HG03457 (cell line): ENCODE data around the gene TEP1.
"Not testable (repeated sequence)": the region's sequence is repeated elsewhere in the genome, so short reads cannot be mapped to it uniquely, and the experiment has no call there.

Experiments
- ATAC-seq: cut with Tn5 transposase; IDR thresholded peaks from one replicate; pipeline ENCODE4 v1.9.1; 2021; ENCODE audit warnings: moderate number of reproducible peaks; ENCODE audit not compliant: unreplicated experiment

The TEP1 gene

DNA sequence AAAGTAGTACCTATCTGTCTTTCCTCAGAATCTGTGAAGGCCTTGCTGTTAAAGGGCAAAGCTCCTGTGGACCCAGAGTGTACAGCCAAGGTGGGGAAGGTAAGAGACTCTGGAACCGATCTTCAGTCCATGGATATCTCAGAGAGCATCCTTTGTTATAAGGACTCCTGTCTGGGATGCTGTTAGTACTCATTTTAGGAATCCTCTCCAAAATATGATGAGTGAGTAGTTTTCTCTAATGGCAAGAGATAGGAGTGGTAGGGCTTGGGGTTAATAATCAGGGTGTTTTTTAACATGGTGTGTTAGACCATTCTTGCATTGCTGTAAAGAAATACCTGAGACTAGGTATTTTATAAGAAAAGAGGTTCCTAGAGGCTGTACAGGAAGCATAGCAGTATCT is 67.9 kb downstream of the TEP1 start:
- no peak for ATAC-seq

DNA sequence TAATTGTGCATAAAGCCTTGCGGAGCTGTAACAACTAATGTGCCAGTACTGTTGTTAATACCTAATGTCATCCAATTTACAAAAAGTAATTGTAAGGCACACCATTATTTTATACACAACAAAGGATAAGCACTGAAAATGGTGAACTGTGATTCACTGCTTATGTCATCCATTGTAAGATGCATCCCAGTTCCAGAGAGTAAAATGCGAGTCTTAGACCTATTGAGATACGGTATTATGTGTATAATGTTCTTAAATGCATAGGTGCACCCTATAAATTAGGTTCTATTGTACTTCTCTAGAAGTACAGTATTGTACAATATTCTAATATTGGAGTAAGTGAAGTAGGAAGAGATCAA is 69.5 kb downstream of the TEP1 start:
- ATAC-seq = no peak

DNA sequence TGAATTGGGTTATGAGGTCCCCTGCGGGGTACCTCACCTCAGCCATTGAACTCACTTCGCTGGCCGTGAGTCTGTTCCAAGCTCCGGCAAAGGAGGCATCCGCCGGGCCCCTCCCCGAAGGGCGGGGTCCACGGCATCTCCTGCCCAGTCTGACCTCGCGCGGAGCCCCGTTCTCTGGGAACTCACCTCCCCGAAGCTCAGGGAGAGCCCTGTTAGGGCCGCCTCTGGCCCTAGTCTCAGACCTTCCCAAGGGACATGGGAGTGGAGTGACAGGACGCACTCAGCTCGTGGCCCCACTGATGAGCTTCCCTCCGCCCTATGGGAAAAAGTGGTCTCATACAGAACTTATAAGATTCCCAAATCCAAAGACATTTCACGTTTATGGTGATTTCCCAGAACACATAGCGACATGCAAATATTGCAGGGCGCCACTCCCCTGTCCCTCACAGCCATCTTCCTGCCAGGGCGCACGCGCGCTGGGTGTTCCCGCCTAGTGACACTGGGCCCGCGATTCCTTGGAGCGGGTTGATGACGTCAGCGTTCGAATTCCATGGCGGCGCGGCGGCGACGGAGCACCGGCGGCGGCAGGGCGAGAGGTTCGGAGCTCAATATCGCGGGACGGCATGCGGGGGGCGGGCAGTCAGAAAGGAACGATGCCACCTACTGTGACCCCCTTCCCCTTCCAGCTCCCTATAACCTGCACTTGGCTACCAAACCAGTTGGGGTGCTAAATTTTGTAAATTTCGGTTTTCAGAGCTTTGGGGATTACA is 70.0 kb downstream of the TEP1 start, which contains the start of gene PARP2:
PARP2 (plus strand) TSS at position 544 of the 770 bp plus-strand sequence; CDS start at position 551, 7 bp downstream.
- peak; percentile 90 for ATAC-seq

GRCh38 chr14:20341646-20342045 is 71.7 kb downstream of the TEP1 start:
- ATAC-seq = no peak

DNA sequence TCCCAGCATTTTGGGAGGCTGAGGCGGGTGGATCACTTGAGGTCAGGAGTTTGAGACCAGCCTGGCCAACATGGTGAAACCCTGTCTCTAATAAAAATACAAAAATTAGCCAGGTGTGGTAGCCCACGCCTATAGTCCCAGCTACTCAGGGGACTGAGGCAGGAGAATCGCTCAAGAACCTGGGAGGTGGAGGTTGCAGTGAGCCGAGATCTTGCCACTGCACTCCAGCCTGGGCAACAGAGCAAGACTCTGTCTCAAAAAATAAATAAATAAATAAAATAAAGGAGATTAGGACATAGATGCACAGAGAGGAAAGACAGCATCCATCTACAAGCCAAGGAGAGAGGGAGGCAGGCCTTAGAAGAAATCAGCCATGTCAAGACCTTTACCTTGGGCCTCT is 72.3 kb downstream of the TEP1 start:
- not testable (repeated sequence) for ATAC-seq

DNA sequence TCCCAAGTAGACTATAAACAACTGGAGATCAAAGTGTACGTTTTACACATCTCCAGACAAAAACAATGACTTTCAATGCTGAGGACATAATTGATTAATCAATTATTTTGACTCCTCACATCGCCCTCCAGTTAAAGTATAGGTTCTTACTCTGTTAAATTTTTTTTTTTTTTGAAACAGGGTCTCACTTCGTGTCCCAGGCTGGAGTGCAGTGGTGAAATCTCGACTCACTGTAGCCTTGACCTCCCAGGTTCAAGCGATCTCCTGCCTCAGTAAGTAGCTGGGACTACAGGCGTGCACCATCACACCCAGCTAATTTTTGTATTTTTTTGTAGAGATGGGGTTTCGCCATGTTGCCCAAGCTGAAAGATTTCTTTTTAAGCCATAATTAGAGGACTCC is 79.3 kb downstream of the TEP1 start:
- ATAC-seq = no peak

DNA sequence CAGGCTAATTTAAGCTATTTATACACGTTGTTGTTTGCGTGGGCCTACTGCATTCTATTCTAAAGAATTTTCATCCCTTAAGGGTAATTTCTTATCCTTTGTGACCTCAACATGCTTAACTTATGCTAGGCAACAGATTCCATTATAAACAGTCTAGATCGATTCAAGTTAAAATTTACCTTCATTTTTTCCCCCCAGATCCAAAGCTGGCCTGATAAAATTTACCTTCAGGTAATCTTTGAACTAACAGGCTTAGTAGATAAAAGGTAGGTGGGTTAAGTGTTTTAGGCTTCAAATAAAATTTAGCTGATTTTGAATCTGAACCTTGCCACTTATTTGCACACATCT is 79.8 kb downstream of the TEP1 start:
- ATAC-seq = no peak

DNA sequence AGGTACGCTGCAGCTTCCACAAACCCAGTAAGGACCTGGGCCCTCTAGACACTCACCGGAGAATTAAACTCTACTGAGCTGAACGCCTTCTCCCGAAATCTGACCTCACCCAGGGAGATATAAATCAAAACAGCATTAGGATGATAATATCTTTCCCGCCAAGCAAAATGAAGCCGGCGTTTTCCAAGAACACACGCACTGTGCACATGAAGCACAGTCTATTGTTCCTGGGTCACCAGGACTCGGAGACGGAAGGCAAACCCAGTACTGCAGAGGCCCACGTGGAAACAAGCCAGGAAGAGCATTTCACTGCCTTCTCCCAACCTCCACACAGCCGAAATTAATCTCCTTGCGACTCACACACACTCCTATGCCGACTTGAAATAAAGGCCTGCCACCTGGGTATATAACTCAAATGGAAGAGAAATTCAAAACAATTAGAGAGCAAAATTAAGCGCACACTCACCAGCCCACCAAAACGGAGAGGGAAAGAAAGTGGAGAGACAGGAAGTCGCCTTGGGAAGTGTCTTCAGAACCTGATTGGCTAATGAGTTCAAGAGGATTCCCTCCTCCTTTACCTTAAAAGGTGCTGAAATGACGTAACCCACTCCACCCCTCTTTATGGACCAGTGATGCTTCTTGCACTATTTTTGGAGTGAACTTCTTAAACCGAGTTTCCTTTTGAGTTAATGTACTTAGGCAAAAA is 80.4 kb downstream of the TEP1 start, which contains the start of gene CCNB1IP1:
CCNB1IP1 (minus strand) TSS at position 492 of the 706 bp plus-strand sequence. CDS start 16,756 bp downstream, outside the sequence.
- peak; percentile 88 for ATAC-seq

- ATAC-seq = no peak
Measured at GRCh38 chr14:20332431-20332787, 80.9 kb downstream of the TEP1 start.

GRCh38 chr14:20331053-20331613 is 82.2 kb downstream of the TEP1 start:
- ATAC-seq = no peak

DNA sequence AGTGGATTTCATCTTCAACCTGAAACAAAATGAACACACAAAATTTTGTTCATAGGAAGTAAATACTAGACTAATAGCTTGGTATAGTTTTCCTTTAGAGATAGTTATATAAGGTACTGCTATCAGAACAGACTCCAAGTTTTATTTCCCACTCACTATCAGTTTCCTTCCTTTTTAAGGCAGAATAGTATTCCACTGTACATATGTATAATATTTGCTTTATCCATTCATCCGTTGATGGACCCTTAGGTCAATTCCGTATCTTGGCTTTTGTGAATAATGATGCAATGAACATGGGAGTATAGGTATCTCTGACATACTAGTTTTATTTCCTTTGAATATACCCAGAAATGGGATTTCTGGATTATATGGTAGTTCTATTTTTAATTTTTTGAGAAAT is 83.9 kb downstream of the TEP1 start:
- ATAC-seq = no peak

DNA sequence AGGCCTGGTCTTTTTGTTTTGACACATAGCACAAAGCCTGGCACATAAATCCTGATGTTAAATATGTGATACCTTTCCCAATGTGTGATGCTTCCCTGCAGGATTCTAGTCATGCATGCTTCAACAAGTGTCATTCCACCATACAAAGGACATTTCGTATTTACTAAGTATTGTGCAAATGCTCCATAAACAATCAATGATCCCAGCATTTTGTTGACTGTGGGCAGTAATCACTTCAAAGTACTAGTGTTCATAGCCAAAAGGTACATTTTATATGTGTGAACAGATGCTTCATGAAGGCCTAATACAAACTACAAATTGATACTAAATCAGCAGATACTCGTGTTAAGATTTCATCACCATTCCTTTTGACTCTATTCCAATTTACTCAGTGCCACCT is 84.6 kb downstream of the TEP1 start:
- ATAC-seq = no peak

DNA sequence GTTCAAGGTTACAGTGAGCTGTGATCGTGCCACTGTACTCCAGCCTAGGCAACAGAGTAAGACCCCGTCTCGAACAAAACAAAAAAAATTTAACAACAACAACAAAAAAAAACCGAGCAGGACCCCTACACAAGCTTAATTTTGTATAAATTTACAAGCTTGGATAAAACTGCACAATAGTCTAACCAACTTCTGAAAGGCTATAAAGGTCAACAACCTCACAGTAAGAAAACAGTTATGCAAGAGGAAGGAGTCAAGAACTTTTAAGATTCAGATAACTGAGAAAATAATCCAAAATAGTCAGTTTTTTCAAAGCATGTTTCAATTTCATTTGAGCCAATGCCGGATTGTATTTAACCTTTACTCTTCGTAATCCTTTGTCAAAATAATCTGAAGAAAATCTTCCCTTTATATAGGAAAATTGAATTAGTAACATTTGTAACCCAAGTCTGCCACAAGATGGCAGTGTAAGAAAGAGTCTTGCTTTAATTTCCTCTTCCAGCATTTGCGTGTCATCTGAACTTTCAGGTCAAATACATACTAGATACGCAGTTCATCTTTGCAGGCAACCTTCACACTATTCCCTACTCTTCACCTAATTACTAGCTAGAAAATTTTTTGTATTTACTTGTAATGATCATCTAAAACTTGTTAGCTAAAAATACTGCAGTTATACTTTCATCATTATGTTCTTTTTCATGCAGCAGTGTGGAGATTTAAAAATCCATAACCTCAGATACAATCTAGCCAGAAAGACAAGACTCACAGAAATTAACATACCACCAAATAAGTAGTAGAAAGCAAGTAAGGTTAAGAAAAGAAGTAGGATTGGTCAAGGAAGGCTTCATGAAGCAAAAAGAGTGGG is 86.1 kb downstream of the TEP1 start:
- no peak for ATAC-seq

GRCh38 chr14:20317720-20318119 is 95.6 kb downstream of the TEP1 start:
- no peak for ATAC-seq
